ENCODE results near the gene SLC7A8.

The SLC7A8 gene

GRCh38 chr14:23091294-23092225 lies 91.9 kb downstream of the SLC7A8 start:
- Histone ChIP-seq H3K4me3 (ENCODE audit: low read length) (no peak overlapping the region), H3K4me2 (ENCODE audit: low read length) (no peak overlapping the region), H3K4me1 (ENCODE audit: control insufficient read depth, low read length) (peaks cover 17% of the 10 kb centered on the region), H3K27me3 (ENCODE audit: control insufficient read depth, low read length) (no peaks in the 10 kb centered on the region), H3F3A (ENCODE audit: control insufficient read depth, insufficient read depth) (no peaks in the 10 kb centered on the region), H3K9me2 (replicated peaks; ENCODE audit: control insufficient read depth, low read length) (no peaks in the 10 kb centered on the region), H3K27ac (ENCODE audit: low read depth, low read length) (no peak overlapping the region), H3K9me3 (ENCODE audit: control insufficient read depth, insufficient read depth, low read length) (no peaks in the 10 kb centered on the region), H3K36me3 (ENCODE audit: control insufficient read depth, low read length) (peaks cover 72% of the 10 kb centered on the region), H4K20me1 (ENCODE audit: control insufficient read depth, insufficient read depth, low read depth, low read length) (peaks cover 14% of the 10 kb centered on the region), H3K79me2 (ENCODE audit: control insufficient read depth, low read length) (peaks cover 56% of the 10 kb centered on the region)
- TF ChIP-seq EZH2phosphoT487 (IDR thresholded peaks at IDR 0.05; ENCODE audit: borderline replicate concordance, low read length) (no peak), CTCF (IDR thresholded peaks at IDR 0.05; ENCODE audit: low read depth, low read length, poor library complexity, severe bottlenecking) (no peak)

DNA sequence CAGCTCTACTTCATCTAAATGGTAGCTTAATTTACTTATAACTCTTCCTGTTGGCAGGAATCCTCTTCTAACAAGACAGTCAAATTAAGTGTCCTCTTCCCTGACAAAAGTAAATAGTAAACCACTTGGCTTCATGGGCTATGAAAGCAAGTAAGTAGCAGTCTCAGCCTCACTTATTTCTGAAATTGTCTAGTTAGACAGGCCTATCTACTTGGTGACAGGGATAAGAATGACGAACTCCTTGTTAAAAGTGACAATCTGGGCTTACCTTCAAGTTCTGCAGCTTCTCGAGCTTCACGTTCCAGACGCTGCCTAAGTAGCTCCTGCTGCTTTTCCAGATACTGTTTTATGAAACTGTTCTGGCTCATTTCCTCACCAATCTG lies 93.2 kb downstream of the SLC7A8 start:
- Histone ChIP-seq H3K27me3 (ENCODE audit: control insufficient read depth, low read length) (no peaks in the 10 kb centered on the region), H3K4me3 (ENCODE audit: low read length) (no peak overlapping the region), H3K4me2 (ENCODE audit: low read length) (no peak overlapping the region), H3K9me3 (ENCODE audit: control insufficient read depth, insufficient read depth, low read length) (no peaks in the 10 kb centered on the region), H3K79me2 (ENCODE audit: control insufficient read depth, low read length) (peaks cover 49% of the 10 kb centered on the region), H3K27ac (ENCODE audit: low read depth, low read length) (no peak overlapping the region), H4K20me1 (ENCODE audit: control insufficient read depth, insufficient read depth, low read depth, low read length) (peaks cover 14% of the 10 kb centered on the region), H3K36me3 (ENCODE audit: control insufficient read depth, low read length) (peaks cover 85% of the 10 kb centered on the region), H3F3A (ENCODE audit: control insufficient read depth, insufficient read depth) (no peaks in the 10 kb centered on the region), H3K9me2 (replicated peaks; ENCODE audit: control insufficient read depth, low read length) (no peaks in the 10 kb centered on the region), H3K4me1 (ENCODE audit: control insufficient read depth, low read length) (peaks cover 15% of the 10 kb centered on the region)
- TF ChIP-seq CTCF (IDR thresholded peaks at IDR 0.05; ENCODE audit: low read depth, low read length, poor library complexity, severe bottlenecking) = no peak
- no peak for TF ChIP-seq EZH2phosphoT487 (IDR thresholded peaks at IDR 0.05; ENCODE audit: borderline replicate concordance, low read length)

DNA sequence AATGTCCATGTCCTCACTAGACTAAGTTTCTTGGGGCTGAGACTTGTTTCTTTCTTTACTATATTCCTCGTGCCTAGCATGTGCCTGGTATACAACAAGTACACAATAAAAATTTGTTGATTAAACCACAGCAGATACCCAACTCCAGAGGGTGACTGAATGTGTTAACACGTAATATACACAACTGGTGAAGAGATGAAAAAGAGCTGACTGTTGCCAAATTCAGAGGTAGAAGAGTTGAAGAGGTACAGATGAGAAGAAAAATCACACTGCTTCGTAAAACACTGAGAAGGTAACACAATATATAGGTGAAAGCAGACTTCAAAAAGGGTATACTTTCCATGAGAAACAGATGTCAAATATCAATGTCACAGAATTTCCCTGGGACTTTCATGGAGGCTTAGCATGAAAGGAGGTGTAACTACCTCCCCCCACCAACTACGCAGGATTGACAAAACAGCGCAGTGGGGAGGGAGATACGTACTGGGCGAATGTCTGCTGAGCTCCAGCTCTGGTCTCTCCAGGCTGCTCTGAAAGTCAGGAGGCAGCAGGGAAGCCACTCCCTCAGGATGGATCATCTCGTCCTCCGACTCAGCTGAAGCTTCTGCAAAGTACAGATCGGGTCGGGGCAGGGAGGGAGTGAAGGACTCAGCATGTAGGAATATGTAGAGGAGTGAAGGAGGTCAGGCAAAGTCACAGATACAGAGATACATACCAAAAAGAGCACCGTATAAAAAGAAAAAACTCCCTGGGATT lies 93.8 kb downstream of the SLC7A8 start:
- Histone ChIP-seq H3K27me3 (ENCODE audit: control insufficient read depth, low read length) (no peaks in the 10 kb centered on the region), H3K36me3 (ENCODE audit: control insufficient read depth, low read length) (peaks cover 89% of the 10 kb centered on the region), H3K4me1 (ENCODE audit: control insufficient read depth, low read length) (peaks cover 15% of the 10 kb centered on the region), H4K20me1 (ENCODE audit: control insufficient read depth, insufficient read depth, low read depth, low read length) (peaks cover 14% of the 10 kb centered on the region), H3K79me2 (ENCODE audit: control insufficient read depth, low read length) (peaks cover 46% of the 10 kb centered on the region), H3F3A (ENCODE audit: control insufficient read depth, insufficient read depth) (no peaks in the 10 kb centered on the region), H3K4me2 (ENCODE audit: low read length) (no peak overlapping the region), H3K27ac (ENCODE audit: low read depth, low read length) (no peak overlapping the region), H3K9me3 (ENCODE audit: control insufficient read depth, insufficient read depth, low read length) (no peaks in the 10 kb centered on the region), H3K9me2 (replicated peaks; ENCODE audit: control insufficient read depth, low read length) (no peaks in the 10 kb centered on the region), H3K4me3 (ENCODE audit: low read length) (no peak overlapping the region)
- TF ChIP-seq EZH2phosphoT487 (IDR thresholded peaks at IDR 0.05; ENCODE audit: borderline replicate concordance, low read length) = no peak
- TF ChIP-seq CTCF (IDR thresholded peaks at IDR 0.05; ENCODE audit: low read depth, low read length, poor library complexity, severe bottlenecking) = no peak

Measured in DOHH2 (cell line).